Ishikawa (cell line): ENCODE data around the gene KCTD16.

Source experiments
- CEBPB ChIP-seq: IDR thresholded peaks from 2 replicates; pipeline ENCODE4 v1.6.1; 2012
- CREB1 ChIP-seq: IDR thresholded peaks from 2 replicates; pipeline ENCODE4 v1.6.1; 2012; ENCODE audit warnings: low read depth
- EGR1 ChIP-seq: IDR thresholded peaks from 2 replicates; pipeline ENCODE4 v1.6.1; 2012
- EP300 ChIP-seq: IDR thresholded peaks from 2 replicates; pipeline ENCODE4 v1.6.1; 2012; ENCODE audit warnings: borderline replicate concordance
- FOXM1 ChIP-seq: IDR thresholded peaks from 2 replicates; pipeline ENCODE4 v1.6.1; 2012; ENCODE audit warnings: low read depth, borderline replicate concordance
- MAX ChIP-seq: IDR thresholded peaks from 2 replicates; pipeline ENCODE4 v1.6.1; 2012
- NFIC ChIP-seq: IDR thresholded peaks from 2 replicates; pipeline ENCODE4 v1.6.1; 2012
- RAD21 ChIP-seq: IDR thresholded peaks from 2 replicates; pipeline ENCODE4 v1.6.1; 2012; ENCODE audit warnings: low read depth
- TAF1 ChIP-seq: IDR thresholded peaks from 2 replicates; pipeline ENCODE4 v1.6.1; 2012; ENCODE audit warnings: low read depth, mild to moderate bottlenecking
- TCF12 ChIP-seq: IDR thresholded peaks from 2 replicates; pipeline ENCODE4 v1.6.1; 2012; ENCODE audit warnings: low read depth
- TEAD4 ChIP-seq: IDR thresholded peaks from 2 replicates; pipeline ENCODE4 v1.6.1; 2012
- YY1 ChIP-seq: IDR thresholded peaks from 2 replicates; pipeline ENCODE4 v1.6.1; 2012; ENCODE audit warnings: low read depth
- ZBTB7A ChIP-seq: IDR thresholded peaks from 2 replicates; pipeline ENCODE4 v1.6.1; 2012; ENCODE audit warnings: low read depth
- TF ChIP-seq, protein P1 (sequence below): IDR thresholded peaks from 2 replicates; pipeline ENCODE4 v1.6.1; 2012; ENCODE audit warnings: low read depth, mild to moderate bottlenecking
- TF ChIP-seq, protein P2 (sequence below): IDR thresholded peaks from 2 replicates; pipeline ENCODE4 v1.6.1; 2012

KCTD16 gene

GRCh38 chr5:144162686-144163085, 8.0 kb upstream of the KCTD16 start:
- TF ChIP-seq TEAD4 (no peak), CREB1 (no peak), TAF1 (no peak), ZBTB7A (no peak), FOXM1 (no peak), MAX (no peak), RAD21 (no peak), YY1 (no peak), NFIC (no peak), EGR1 (no peak), CEBPB (no peak), EP300 (no peak)
- TF ChIP-seq, protein P1, sequence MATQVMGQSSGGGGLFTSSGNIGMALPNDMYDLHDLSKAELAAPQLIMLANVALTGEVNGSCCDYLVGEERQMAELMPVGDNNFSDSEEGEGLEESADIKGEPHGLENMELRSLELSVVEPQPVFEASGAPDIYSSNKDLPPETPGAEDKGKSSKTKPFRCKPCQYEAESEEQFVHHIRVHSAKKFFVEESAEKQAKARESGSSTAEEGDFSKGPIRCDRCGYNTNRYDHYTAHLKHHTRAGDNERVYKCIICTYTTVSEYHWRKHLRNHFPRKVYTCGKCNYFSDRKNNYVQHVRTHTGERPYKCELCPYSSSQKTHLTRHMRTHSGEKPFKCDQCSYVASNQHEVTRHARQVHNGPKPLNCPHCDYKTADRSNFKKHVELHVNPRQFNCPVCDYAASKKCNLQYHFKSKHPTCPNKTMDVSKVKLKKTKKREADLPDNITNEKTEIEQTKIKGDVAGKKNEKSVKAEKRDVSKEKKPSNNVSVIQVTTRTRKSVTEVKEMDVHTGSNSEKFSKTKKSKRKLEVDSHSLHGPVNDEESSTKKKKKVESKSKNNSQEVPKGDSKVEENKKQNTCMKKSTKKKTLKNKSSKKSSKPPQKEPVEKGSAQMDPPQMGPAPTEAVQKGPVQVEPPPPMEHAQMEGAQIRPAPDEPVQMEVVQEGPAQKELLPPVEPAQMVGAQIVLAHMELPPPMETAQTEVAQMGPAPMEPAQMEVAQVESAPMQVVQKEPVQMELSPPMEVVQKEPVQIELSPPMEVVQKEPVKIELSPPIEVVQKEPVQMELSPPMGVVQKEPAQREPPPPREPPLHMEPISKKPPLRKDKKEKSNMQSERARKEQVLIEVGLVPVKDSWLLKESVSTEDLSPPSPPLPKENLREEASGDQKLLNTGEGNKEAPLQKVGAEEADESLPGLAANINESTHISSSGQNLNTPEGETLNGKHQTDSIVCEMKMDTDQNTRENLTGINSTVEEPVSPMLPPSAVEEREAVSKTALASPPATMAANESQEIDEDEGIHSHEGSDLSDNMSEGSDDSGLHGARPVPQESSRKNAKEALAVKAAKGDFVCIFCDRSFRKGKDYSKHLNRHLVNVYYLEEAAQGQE: no peak
- TF ChIP-seq, protein P2, sequence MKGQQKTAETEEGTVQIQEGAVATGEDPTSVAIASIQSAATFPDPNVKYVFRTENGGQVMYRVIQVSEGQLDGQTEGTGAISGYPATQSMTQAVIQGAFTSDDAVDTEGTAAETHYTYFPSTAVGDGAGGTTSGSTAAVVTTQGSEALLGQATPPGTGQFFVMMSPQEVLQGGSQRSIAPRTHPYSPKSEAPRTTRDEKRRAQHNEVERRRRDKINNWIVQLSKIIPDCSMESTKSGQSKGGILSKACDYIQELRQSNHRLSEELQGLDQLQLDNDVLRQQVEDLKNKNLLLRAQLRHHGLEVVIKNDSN: no peak

DNA sequence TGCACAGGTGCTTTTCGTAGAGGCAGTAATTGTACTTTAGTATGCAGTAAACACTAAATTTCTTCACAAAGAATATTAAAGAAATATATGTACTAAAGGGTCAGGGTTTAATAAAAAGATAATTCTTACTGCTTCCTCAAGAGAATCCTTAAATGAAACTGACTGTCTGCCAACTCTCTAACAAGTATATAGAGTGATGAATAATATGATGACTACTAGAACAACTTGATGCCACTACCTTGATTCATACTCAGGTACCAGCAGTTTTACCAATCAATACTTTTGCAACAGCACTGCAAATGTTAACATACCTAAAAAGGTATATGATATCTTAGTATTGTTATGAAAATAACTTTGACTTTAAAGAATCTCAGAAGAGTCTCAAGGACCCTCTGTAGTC, 4.0 kb upstream of the KCTD16 start:
- no peak for TF ChIP-seq ZBTB7A
- TF ChIP-seq, protein P2: no peak
- no peak for TF ChIP-seq FOXM1
- no peak for TF ChIP-seq CREB1
- no peak for TF ChIP-seq TEAD4
- TF ChIP-seq, protein P1: no peak
- no peak for TF ChIP-seq RAD21
- no peak for TF ChIP-seq MAX
- no peak for TF ChIP-seq EP300
- TF ChIP-seq TCF12: no peak
- TF ChIP-seq EGR1: no peak
- TF ChIP-seq TAF1: no peak

- TF ChIP-seq, protein P1: no peak
- TF ChIP-seq EP300 (no peak), FOXM1 (no peak), EGR1 (no peak), ZBTB7A (no peak), MAX (no peak), CREB1 (no peak)
- TF ChIP-seq, protein P2: no peak
Observed at GRCh38 chr5:144167998-144168397, 2.7 kb upstream of the KCTD16 start.

DNA sequence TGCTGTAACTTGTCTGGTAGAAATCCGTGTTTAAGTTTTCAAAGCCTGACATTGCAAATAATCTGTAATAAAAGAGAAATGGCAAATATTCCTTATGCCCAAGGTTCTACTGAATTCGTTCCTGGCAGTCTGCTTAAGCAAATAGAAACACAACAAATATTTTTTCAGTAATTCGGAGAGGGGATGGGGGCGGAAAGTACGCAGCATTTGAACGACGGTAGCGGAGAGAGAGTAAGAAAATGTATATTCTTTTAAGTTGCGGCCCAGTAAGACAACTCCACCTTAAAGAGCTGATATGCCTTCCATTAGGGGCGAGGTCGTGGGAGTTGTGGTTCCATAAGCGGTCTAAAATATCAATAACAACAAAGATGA, 783 bp upstream of the KCTD16 start:
- TF ChIP-seq RAD21 (no peak), EGR1 (no peak), TAF1 (no peak), TEAD4 (no peak), YY1 (no peak), CEBPB (no peak), TCF12 (no peak), FOXM1 (no peak)
- TF ChIP-seq, protein P1: no peak
- TF ChIP-seq, protein P2: no peak
